Panc1 (cell line): ENCODE data around the gene CLSTN2.

ENCODE experiments used
- POLR2AphosphoS5 ChIP-seq: IDR thresholded peaks from 2 replicates; pipeline ENCODE4 v1.6.1; 2012; ENCODE audit warnings: mild to moderate bottlenecking, low read depth, low read length, moderate library complexity
- SIN3A ChIP-seq: IDR thresholded peaks from 2 replicates; pipeline ENCODE4 v1.6.1; 2012; ENCODE audit warnings: low read depth, mild to moderate bottlenecking, low read length, moderate library complexity, borderline replicate concordance; ENCODE audit not compliant: insufficient read depth
- TCF7L2 ChIP-seq: IDR thresholded peaks from 2 replicates; pipeline ENCODE4 v1.6.1; 2011; ENCODE audit warnings: mild to moderate bottlenecking, low read depth, low read length, inconsistent platforms
- TF ChIP-seq, protein P1 (sequence below): fragments of 450-650 bp; IDR thresholded peaks from 2 replicates; pipeline ENCODE4 v1.5.1; 2017; ENCODE audit warnings: mild to moderate bottlenecking
- TF ChIP-seq, protein P2 (sequence below), 2 experiments: IDR thresholded peaks; 2 replicates each; pipeline ENCODE4 v1.6.1; 2011 to 2012; ENCODE audit warnings: low read depth in 2 of 2, control low read depth in 1 of 2, low read length in 1 of 2, mild to moderate bottlenecking in 1 of 2, moderate library complexity in 1 of 2; ENCODE audit not compliant: insufficient read depth in 1 of 2

DNA sequence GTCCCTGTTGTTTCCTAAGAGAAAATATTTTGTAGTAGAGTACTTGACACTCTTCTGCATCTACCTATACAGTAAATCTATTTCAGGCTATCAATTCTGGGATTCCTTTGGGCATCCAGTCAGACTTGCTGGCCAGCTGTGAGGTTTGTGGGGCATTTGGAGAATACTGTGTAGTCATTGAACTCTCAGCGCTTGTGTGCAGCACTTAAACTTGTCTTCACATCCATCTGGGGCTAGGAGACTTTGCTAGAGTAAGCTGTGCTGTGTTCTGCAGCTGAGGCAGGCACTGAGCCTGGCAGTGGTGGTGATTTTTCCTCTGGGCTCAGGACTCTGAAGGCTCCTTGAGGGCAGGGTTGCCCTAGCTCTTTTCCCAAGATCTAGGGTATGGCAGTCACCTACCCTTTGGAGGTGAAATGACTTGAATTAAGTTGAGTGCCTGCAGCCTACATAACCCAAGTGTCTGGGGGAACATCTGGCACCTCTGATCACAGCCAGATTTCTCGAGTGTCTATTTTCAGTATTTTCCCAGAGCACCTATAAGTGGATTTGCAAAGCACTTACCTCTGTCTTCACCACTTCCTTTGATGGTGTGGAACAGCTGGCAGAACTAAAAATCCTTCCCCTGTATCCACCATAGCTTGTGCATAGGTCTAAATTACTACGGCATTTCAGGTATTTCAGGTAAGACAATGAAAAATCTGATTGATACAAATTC lies 19.3 kb downstream of the CLSTN2 start:
- TF ChIP-seq, protein P1, sequence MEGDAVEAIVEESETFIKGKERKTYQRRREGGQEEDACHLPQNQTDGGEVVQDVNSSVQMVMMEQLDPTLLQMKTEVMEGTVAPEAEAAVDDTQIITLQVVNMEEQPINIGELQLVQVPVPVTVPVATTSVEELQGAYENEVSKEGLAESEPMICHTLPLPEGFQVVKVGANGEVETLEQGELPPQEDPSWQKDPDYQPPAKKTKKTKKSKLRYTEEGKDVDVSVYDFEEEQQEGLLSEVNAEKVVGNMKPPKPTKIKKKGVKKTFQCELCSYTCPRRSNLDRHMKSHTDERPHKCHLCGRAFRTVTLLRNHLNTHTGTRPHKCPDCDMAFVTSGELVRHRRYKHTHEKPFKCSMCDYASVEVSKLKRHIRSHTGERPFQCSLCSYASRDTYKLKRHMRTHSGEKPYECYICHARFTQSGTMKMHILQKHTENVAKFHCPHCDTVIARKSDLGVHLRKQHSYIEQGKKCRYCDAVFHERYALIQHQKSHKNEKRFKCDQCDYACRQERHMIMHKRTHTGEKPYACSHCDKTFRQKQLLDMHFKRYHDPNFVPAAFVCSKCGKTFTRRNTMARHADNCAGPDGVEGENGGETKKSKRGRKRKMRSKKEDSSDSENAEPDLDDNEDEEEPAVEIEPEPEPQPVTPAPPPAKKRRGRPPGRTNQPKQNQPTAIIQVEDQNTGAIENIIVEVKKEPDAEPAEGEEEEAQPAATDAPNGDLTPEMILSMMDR: no peak
- TF ChIP-seq, protein P2, sequence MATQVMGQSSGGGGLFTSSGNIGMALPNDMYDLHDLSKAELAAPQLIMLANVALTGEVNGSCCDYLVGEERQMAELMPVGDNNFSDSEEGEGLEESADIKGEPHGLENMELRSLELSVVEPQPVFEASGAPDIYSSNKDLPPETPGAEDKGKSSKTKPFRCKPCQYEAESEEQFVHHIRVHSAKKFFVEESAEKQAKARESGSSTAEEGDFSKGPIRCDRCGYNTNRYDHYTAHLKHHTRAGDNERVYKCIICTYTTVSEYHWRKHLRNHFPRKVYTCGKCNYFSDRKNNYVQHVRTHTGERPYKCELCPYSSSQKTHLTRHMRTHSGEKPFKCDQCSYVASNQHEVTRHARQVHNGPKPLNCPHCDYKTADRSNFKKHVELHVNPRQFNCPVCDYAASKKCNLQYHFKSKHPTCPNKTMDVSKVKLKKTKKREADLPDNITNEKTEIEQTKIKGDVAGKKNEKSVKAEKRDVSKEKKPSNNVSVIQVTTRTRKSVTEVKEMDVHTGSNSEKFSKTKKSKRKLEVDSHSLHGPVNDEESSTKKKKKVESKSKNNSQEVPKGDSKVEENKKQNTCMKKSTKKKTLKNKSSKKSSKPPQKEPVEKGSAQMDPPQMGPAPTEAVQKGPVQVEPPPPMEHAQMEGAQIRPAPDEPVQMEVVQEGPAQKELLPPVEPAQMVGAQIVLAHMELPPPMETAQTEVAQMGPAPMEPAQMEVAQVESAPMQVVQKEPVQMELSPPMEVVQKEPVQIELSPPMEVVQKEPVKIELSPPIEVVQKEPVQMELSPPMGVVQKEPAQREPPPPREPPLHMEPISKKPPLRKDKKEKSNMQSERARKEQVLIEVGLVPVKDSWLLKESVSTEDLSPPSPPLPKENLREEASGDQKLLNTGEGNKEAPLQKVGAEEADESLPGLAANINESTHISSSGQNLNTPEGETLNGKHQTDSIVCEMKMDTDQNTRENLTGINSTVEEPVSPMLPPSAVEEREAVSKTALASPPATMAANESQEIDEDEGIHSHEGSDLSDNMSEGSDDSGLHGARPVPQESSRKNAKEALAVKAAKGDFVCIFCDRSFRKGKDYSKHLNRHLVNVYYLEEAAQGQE (IDR thresholded peaks at IDR 0.05; ENCODE audit: insufficient read depth in 1 of 2, low read depth in 2 of 2, low read length in 1 of 2): no peak
- no peak for TF ChIP-seq SIN3A
- TF ChIP-seq POLR2AphosphoS5: no peak
- TF ChIP-seq TCF7L2: no peak
